Left ventricle myocardium superior (tissue), 1 donor: ENCODE data around the gene OR13H1. TPM values are rescaled to one million over a fixed set of nuclear protein-coding genes. Genes with fewer than 3 reads are reported as not detected.
"Not testable (repeated sequence)": the region's sequence is repeated elsewhere in the genome, so short reads cannot be mapped to it uniquely, and the experiment has no call there.

Experiments used
- ATAC-seq: fragments of 200-7000 bp; cut with Tn5 transposase; one replicate; pipeline ENCODE4 v1.9.1; 2020; ENCODE audit warnings: mild to moderate bottlenecking, moderate library complexity
- DNase-seq: peaks from one replicate; pipeline ENCODE4 v3.0.0-alpha.2; 2020
- intact Hi-C: fragments of 100-400 bp; cut with micrococcal nuclease; formaldehyde crosslinking; loops from one replicate; pipeline ENCODE4 v1.11.0; 2022
- long read RNA-seq: library from polyadenylated mRNA; unstranded; transcript quantifications from one replicate; pipeline ENCODE4 v2.0.0, GENCODE V29; 2021
- total RNA-seq: library from RNA; stranded (reverse); fragmentation: NEBNext Ultra II Directional; extraction: Animal tissue kit (Norgen Biotek cat#: 25700); gene quantifications from one replicate; pipeline ENCODE4 v1.2.1, GENCODE V29; 2021
- donor health status: DM: no; HTN: yes; CAD: no; lungs with severe emphysema.

Gene OR13H1, protein sequence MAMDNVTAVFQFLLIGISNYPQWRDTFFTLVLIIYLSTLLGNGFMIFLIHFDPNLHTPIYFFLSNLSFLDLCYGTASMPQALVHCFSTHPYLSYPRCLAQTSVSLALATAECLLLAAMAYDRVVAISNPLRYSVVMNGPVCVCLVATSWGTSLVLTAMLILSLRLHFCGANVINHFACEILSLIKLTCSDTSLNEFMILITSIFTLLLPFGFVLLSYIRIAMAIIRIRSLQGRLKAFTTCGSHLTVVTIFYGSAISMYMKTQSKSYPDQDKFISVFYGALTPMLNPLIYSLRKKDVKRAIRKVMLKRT
- not detected for total RNA-seq
- long read RNA-seq, result 0 reads

DNA sequence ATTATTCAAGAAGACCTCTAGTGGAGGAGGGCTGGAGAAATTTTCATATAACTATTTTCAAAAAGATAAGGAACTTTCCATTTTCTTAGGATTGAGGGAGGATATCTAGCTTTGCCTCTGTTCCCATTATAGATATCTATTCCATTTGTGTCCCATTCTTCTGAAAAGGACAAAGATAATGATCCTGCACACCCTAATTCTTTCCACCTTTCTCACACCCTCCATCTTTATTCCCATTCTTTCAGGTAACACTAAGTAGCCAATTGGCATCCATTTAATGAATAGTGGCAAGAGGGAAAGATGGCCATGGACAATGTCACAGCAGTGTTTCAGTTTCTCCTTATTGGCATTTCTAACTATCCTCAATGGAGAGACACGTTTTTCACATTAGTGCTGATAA lies at the start of gene OR13H1:
TSS of gene OR13H1 (plus strand) at position 301 of the 400 bp plus-strand sequence. CDS start at position 301, 0 bp downstream.
- intact Hi-C loops, result no loop called here
- no peak for ATAC-seq
- no peak for DNase-seq

DNA sequence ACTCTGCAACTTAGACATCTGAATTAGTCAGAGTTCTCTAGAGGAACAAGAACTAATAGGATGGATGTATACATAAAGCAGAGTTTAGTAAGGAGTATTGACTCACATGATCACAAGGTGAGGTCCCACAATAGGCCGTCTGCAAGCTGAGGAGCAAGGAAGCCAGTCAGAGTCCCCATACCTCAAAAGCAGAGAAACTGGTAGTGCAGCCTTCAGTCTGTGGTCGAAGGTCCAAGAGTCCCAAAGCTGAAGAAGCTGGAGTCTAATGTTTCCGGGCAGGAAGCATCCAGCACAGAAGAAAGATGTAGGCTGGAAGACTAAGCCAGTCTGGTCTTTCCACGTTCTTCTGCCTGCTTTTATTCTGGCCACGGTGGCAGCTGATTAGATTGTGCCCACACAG lies 42.3 kb upstream of the OR13H1 start:
- ATAC-seq, intact Hi-C loops, DNase-seq: not testable (repeated sequence)

DNA sequence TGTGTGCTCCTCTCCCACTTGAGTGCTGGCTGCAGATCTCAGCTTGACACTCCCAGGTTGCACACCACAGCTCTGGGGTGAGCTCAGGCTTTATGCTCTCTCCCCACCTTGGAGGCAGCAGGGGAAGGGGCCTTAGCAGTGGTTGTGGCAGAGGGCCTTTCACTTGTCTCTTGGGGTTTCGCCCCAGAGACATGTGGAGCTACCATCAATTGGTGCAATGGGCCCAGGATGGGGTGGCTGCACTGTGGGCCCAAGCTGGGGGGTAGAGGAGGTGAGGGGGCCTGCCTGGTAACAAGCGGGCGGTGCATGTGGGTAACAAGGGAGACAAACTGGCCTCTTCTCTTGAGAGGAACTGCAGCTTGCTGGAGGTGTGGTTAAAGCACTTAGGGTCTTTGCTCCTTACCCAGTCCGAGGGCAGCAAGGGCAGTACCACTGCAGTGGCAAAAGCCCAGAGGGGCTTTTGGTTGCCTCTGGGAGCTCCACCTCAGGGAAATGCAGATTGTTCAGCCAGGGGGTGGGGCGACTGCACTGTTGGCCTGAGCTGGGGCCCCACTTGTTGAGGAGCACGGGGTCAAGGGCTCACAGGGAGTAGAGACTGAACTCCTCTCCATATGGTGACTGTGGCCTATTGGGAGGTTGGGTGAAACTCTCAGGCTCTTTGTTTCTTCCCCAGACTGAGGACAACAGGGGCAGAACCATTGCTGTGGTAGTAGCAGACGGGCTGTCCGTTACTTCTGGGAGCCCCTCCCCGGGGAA lies 30.5 kb upstream of the OR13H1 start:
- intact Hi-C loops, result no loop called here
- DNase-seq (no peak), ATAC-seq (no peak)

DNA sequence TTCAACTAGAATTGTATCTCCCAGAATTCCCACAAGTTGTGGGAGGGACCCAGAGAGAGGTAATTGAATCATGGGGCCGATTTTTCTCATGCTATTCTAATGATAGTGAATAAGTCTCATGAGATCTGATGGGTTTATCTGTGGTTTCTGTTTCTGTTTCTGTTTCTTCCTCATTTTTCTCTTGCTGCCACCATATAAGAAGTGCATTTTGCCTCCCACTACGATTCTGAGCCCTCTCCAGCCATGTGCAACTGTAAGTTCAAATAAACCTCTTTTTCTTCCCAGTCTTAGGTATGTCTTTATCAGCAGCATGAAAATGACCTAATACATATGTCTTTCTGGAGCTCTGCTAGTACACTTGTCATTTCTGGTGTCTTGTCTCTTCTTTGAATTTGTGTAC lies 22.1 kb upstream of the OR13H1 start:
- intact Hi-C loops, result no loop called here
- no peak for ATAC-seq

DNA sequence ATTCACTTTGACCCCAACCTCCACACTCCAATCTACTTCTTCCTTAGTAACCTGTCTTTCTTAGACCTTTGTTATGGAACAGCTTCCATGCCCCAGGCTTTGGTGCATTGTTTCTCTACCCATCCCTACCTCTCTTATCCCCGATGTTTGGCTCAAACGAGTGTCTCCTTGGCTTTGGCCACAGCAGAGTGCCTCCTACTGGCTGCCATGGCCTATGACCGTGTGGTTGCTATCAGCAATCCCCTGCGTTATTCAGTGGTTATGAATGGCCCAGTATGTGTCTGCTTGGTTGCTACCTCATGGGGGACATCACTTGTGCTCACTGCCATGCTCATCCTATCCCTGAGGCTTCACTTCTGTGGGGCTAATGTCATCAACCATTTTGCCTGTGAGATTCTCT lies 344 bp downstream of the OR13H1 start:
- intact Hi-C loops, result no loop called here
- ATAC-seq, result no peak

More for the DNA sequence above, 22.1 kb upstream of the OR13H1 start:
- DNase-seq, result no peak

DNA sequence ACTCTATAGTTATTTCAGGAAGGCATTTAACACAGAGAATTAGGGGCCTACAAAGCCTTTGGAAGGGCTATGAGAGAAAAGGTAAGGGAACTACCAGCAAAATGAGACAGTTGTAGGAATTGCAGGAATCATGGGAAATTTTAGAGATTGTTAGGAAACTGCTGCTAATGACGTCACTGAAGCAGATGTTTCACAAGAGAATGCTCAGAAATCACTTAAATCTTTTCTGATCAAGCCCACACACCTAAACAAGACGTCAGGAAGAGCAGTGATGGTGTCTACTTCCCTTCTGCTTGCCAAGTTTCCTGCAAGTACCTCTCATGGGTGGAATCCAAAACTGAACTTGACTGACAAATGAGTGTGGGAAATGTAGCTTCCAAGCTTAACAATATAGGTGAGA lies 5.1 kb downstream of the OR13H1 start:
- DNase-seq, result no peak
- no peak for ATAC-seq
- intact Hi-C loops, result no loop called here

More for the DNA sequence above, 344 bp downstream of the OR13H1 start:
- no peak for DNase-seq

DNA sequence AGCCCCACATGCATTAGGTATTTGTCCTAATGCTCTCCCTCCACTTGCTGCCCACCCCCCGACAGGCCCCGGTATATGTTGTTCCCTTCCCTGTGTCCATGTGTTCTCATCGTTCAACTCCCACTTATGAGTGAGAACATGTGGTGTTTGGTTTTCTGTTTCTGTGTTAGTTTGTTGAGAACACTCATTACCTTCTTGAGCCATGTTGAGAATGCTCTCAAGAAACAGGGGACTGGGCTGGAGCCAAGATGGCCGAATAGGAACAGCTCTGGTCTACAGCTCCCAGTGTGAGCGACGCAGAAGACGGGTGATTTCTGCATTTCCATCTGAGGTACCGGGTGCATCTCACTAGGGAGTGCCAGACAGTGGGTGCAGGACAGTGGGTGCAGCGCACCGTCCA lies 8.6 kb downstream of the OR13H1 start:
- DNase-seq, intact Hi-C loops, ATAC-seq: not testable (repeated sequence)

DNA sequence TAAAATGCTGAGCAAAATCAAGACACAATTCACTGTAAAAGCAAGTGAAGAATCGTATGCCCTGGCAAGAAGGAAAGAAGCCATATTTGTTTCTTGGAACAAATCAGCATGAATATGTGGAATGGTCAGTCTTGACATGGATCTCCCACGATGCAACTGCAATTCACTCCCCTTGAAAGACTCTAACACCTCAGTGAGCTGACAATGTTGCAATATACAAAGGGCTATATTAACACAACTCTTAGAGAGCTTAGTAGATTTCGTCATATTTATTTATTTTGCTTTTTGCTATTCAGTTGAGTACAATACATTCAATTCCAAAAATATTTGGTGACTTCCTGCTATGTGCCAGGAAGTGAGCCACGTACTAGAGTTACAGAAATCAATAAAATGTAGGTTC lies 14.7 kb downstream of the OR13H1 start:
- ATAC-seq (no peak), DNase-seq (no peak)
- intact Hi-C loops, result no loop called here

DNA sequence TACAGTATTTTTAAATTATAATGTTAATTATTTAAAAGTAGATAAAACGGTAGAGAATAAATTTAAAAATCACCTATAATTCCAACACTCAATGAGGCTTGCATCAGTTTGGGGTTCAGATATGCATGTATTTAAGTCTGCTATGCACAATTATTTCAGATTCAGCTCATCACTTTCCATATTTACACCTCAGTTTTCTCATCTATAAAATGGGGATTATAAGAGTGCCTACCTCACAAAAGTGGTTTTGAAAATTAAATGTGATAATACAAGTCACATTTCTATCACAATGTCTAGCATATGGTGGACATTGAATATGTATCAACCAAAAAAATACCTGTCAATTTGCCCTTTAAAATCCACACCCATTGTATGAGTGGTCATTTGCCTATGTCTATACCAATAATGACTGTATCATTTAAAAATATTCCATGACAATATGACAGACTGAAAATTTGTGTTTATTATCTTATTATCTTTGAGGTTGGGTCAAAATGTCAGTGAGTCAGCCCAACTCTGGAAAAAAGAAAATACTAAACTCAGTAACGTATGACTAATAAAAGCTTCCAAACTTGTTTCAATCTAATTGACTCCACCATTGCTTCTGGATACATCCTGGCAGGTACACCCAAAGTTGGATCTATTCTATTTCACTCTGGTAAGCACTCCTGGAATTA lies 20.8 kb downstream of the OR13H1 start:
- no peak for DNase-seq
- no peak for ATAC-seq
- intact Hi-C loops, result no loop called here

DNA sequence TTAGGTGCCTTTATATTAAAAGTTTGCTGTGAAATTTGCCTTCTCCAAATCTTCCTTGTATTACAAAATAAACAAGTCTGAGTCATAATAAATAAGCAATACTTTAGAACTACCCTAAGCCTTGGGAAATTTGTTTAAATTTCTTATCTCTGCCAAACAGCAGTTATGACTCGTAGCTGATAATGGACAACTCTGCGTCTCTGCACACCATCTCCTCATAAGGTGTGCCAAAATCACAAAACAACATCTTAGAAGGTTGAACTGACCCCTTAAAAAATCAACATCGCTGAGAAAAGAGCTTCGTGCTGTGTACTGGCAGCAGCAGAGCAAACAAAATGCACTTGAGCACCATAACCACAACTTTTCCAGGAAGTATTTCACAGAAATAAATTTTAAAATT lies 22.0 kb downstream of the OR13H1 start:
- intact Hi-C loops, result no loop called here
- no peak for ATAC-seq
- no peak for DNase-seq

DNA sequence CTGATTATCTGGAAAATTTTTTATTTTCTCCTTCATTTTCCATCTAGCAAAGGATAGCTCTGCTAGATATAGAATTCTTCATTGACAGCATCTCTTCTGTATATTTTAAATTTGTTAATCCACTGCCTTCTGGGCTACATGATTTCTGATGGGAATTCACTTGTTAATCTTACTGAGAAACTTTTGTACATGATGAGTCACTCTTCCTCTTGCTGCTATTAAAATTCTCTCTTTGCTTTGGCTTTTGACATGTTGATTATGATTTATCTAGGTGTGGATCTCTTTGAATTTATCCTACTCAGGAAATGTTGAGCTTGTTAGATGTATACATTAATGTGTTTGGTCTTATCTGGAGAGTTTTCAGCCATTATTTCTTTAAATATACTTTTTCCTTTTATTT lies 27.5 kb downstream of the OR13H1 start:
- no peak for ATAC-seq
- no peak for DNase-seq
- intact Hi-C loops, result no loop called here

DNA sequence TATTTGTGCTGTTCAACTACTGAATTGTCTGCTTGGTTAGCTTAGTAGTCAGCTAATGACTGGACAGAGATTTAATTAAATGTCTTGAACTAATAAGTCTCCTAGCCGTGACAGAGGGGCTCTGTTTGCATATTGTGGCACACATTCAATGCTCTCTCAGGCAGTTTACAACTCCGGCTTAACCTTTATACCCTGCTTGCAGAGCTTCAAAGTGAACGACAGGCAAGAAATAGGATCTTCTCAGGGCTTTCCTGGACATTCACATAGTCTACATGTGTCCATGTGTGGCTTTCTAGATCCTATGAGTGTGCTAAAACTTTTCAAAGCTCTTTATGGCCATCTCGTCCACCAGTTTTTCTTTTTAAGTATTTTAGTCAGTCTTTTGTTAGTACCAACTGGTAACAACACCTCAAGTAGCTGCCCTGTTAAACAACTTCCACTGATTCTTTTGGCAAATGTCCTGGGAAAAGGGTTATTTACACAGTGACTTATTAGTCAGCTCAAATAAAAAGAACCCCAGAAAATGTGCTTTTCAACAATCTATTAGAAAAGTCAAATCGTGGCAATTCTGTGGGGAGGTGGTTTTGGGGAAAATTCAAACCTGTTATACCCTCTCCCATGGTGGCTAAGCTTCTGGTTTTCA lies 28.6 kb downstream of the OR13H1 start:
- no peak for DNase-seq
- no peak for ATAC-seq
- intact Hi-C loops, result no loop called here

DNA sequence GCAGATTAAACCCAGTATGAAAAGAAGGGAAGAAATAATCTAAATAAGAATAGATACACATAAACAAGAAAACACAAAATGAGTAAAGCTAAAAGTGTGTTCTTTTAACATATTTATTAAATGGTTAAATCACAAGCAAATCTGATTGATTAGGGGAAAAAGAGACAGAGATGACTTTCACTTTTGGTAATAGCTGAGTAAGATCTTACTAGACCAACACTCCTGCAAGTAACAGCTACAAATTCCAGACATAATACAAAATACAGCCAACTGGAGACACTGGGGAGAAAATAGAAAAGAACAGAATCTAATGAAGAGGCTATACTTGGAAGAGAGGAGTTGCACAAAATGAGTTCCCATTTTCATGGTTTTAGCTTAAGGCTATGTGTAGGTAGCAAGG lies 33.5 kb downstream of the OR13H1 start:
- ATAC-seq, result no peak
- intact Hi-C loops, result no loop called here
- no peak for DNase-seq

DNA sequence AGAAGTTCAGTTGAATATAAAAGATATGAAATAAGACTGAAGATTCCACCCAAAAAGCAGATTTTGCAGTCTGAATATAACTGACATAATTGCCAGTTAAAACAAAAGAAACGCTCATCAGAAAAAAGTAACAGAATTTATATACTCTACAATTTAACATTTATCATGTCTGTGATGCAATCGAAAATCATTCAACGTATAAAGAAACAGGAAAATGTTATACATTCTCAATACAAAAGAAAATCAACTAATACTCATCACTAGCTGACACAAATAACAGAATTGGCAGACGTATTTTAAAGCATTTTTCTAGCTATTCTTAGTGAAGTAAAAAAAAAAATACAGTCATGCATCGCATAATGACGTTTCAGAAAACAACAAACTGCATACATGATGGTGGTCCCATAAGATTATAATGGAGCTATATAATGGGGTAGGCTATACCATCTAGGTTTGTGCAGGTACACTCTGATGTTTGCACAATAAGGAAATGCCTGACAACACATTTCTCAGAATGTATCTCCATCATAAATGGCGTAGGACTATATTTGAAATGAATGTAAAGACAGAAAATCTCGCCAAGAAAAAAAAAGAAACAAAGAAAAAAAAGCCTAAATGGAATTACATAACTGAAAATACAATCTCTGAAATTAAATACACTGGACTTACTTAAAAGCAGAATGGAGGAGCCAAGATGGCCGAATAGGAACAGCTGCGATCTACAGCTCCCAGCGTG lies 34.3 kb downstream of the OR13H1 start:
- intact Hi-C loops, result no loop called here
- no peak for DNase-seq
- no peak for ATAC-seq

DNA sequence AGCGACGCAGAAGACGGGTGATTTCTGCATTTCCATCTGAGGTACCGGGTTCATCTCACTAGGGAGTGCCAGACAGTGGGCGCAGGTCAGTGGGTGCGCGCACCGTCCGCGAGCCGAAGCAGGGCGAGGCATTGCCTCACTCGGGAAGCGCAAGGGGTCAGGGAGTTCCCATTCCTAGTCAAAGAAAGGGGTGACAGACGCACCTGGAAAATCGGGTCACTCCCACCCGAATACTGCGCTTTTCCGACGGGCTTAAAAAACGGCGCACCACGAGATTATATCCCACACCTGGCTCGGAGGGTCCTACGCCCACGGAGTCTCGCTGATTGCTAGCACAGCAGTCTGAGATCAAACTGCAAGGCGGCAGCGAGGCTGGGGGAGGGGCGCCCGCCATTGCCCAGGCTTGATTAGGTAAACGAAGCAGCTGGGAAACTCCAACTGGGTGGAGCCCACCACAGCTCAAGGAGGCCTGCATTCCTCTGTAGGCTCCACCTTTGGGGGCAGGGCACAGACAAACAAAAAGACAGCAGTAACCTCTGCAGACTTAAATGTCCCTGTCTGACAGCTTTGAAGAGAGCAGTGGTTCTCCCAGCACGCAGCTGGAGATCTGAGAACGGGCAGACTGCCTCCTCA lies 35.0 kb downstream of the OR13H1 start:
- intact Hi-C loops, ATAC-seq, DNase-seq: not testable (repeated sequence)

DNA sequence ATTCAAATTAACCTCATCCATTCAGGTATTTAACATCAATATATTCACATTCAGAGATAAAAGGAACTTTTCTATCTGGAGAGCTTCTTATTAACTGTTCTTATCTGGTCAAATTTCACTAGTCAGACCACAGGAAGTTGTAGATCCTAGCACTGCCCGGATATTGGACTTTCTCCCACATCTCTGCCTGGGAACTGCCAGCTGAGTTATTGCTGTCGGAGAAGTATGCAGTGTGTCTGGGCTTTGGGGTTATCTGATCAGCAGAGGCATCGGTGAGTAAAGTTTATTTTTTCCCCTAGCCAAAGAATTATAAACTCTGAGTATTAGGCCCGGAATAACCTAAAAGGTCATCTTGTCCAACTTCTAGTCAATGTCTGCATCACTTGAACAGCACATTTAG lies 45.1 kb downstream of the OR13H1 start:
- intact Hi-C loops, result no loop called here
- DNase-seq (no peak), ATAC-seq (no peak)
